ENCODE data around the gene NOC3L. TPM values are rescaled to one million over a fixed set of nuclear protein-coding genes. Genes with fewer than 3 reads are reported as not detected.

NOC3L gene, protein sequence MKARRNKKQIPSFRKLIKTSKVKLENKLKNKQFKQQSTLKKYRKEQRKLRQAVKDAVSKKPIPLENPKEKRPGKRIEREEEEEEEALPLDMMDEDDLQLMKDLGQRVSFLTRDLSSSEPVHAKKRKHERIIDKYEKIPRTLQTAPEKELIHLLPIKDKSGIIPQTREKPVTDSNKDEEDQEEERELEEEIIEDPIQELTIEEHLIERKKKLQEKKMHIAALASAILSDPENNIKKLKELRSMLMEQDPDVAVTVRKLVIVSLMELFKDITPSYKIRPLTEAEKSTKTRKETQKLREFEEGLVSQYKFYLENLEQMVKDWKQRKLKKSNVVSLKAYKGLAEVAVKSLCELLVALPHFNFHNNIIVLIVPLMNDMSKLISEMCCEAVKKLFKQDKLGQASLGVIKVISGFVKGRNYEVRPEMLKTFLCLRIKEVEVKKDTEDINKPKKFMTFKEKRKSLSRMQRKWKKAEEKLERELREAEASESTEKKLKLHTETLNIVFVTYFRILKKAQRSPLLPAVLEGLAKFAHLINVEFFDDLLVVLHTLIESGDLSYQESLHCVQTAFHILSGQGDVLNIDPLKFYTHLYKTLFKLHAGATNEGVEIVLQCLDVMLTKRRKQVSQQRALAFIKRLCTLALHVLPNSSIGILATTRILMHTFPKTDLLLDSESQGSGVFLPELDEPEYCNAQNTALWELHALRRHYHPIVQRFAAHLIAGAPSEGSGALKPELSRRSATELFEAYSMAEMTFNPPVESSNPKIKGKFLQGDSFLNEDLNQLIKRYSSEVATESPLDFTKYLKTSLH
- total RNA-seq = 19.5 and 25.4 TPM in 2 replicates

DNA sequence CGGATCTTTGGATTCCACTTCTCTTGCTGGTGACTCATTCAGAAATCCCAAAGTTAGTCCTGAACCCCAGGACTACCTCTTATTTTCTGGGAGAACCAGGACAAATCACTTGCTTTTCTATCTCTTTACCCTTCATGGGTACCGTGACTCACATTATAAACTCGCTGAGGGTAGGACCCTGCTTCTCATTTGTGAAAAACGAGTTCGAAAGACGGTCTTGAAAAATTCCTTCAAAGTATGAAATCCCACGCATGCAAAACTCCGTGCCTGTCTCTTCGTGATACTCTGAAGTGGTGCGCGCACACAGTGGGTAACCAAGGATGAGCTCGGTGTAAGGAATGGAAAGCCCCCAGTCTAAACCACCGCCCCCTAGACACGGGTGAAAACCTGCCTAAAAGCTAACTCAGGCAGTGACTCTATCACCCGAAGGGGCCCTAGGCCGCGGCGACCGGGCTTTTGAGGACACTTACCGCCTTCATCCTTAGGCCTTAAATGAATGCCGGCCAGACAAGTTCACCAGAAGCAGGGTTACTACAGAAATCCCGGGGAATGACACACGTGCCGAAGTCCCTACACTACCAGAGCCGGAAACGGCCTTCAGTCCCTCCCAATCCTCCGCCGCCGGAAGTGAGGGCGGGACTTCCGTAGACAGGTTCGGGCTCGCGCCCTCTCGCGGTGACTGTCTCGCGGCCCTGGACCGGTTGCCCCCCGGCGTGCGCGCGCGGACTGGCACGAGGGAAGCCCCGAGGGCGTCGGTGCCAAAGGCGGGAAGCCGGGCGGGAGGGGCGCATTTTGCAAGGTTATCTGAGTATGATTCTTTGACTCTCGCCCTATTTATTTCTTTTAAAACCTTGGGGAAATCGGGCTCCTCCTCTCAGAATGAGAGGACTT is at the start of gene NOC3L:
TSS of gene NOC3L (minus strand) at position 580 of the 891 bp plus-strand sequence. CDS start at position 479, 101 bp downstream.

DNA sequence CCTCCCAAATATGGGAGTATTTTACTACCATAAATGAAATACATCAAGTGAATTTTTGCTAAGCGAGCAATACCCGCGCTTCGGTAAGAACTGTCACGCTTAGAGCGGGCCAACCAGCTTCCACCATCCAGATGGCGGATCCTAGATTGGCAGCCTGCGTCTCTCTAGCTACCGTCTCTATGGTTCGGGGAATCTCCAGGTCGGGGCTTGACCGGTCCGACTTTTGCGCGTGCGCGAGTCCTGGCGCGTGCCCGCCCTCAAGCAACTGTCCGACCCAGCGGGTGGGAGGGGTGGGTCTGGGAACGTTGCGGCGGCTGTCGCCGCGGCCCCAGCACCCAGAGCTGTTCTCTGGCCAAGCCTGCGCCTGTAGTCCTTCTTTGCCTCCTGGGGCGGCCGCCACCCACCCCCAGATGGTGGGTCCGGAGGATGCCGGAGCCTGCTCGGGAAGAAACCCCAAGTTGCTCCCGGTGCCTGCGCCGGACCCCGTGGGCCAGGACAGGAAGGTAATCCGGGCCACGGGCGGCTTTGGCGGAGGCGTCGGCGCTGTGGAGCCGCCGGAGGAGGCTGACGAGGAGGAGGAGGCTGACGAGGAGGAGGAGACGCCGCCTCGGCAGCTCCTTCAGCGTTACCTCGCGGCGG is 39.6 kb upstream of the NOC3L start, which contains the start of gene TBC1D12:
TSS of gene TBC1D12 (plus strand) at position 338 of the 639 bp plus-strand sequence. CDS start at position 411, 73 bp downstream.

Other genes starting within 250 kb of the NOC3L start
- 7.3 and 11.5 TPM in 2 replicates for gene TBC1D12, start 39.6 kb upstream of the NOC3L start, total RNA-seq
- 42.2 and 48.0 TPM in 2 replicates for gene HELLS, start 182.8 kb upstream of the NOC3L start, total RNA-seq